HepG2 (cell line): ENCODE measurements around the gene GLUD1.

Experiments used
- ARNT ChIP-seq: fragments of 450-650 bp; IDR thresholded peaks from 2 replicates; pipeline ENCODE4 v1.6.1; 2017
- SAP130 ChIP-seq: IDR thresholded peaks from 2 replicates; pipeline ENCODE4 v1.6.1; 2016; ENCODE audit warnings: low read depth
- SMC3 ChIP-seq: IDR thresholded peaks from 2 replicates; pipeline ENCODE4 v1.6.1; 2011; ENCODE audit warnings: low read length, improper control_type of control experiment
- TCF7L2 ChIP-seq: IDR thresholded peaks from 2 replicates; pipeline ENCODE4 v1.6.1; 2011; ENCODE audit warnings: mild to moderate bottlenecking, low read depth, low read length, moderate library complexity
- ZBTB7A ChIP-seq: sonication (generic); formaldehyde crosslinking; IDR thresholded peaks from 2 replicates; pipeline ENCODE4 v1.8.0; 2022; ENCODE audit warnings: mild to moderate bottlenecking, missing genetic modification reagents
- ZNF3 ChIP-seq: IDR thresholded peaks from 2 replicates; pipeline ENCODE4 v1.7.0; 2017; ENCODE audit warnings: inconsistent platforms
- TF ChIP-seq, protein P1 (sequence below): sonication (generic); formaldehyde crosslinking; IDR thresholded peaks from 2 replicates; pipeline ENCODE4 v1.4.0; 2020; ENCODE audit warnings: missing genetic modification reagents

DNA sequence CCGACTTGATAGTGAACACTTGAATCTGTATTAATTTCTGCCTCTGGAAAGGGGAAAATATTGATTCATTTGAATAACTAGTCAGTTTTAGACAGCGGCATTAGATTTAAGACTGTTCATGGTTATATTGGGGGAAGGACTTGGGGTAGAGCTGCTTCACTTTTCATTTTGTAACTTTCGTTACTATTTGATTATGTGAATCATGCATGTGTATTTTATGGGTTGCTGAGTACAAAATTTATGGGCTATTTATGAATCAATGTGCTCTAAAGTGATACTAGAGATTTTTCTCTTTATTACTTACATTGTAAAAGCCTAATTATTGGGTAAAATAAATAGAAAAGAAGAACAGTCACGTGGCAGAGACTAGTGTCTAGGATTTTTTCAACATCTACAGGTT is 4.9 kb downstream of the GLUD1 start:
- TF ChIP-seq SAP130 = no peak
- TF ChIP-seq ARNT = no peak
- TF ChIP-seq, protein P1, sequence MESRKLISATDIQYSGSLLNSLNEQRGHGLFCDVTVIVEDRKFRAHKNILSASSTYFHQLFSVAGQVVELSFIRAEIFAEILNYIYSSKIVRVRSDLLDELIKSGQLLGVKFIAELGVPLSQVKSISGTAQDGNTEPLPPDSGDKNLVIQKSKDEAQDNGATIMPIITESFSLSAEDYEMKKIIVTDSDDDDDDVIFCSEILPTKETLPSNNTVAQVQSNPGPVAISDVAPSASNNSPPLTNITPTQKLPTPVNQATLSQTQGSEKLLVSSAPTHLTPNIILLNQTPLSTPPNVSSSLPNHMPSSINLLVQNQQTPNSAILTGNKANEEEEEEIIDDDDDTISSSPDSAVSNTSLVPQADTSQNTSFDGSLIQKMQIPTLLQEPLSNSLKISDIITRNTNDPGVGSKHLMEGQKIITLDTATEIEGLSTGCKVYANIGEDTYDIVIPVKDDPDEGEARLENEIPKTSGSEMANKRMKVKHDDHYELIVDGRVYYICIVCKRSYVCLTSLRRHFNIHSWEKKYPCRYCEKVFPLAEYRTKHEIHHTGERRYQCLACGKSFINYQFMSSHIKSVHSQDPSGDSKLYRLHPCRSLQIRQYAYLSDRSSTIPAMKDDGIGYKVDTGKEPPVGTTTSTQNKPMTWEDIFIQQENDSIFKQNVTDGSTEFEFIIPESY (CRISPR knock-in tag) = no peak
- TF ChIP-seq SMC3 = no peak
- TF ChIP-seq TCF7L2 = no peak
- TF ChIP-seq ZNF3 (CRISPR knock-in tag) = no peak
- TF ChIP-seq ZBTB7A = no peak
